Measurements from ENCODE around the gene TRAPPC1. TPM values are rescaled to one million over a fixed set of nuclear protein-coding genes. Genes with fewer than 3 reads are reported as not detected.
A peak's percentile ranks its signal among the peaks of the same experiment; 100 is the strongest.

The TRAPPC1 gene
- total RNA-seq (10 to 100 TPM; 33.5 to 66.5 (median 45.7) TPM), polyA plus RNA-seq (100 to 1,000 TPM; 123 to 170 (median 123) TPM)

DNA sequence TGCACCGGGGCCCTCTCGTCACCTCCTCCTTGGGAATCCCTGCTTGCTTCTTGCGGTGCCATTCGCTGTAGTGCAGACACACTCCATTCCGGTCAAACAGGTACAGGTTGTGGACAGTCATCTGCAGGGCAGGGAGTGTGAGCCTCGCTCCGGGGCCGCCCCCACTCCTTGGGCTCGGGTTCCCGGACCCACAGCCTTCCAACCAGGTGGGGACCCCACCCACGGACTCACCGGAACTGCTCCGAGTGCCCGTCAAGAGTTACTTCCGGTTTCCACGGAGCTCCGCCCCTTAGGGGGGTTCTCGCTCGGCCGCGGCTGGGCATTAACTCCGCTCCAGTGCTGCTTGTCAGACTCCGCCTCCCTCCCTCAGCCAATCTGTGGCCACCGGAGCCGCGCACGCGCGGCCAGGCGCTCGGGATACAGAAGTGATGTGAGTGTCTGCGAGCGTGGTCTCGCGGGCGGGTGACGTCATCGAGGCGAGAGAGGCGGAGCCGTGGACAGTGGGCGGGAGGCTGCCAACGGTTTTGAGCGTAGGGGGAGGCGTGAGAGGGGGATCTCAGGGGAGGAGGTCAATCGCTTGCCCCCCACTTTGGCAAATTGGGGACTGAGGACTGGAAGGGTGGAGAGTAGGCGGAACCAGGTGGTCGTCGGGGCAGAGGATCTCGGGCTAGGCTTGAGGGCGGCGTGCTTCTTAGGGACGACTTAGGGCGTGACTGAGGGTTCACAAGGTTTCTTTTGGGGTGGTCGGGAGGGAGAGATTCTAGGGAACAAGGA, at the start of gene TRAPPC1, which contains the start of gene CNTROB:
TSS of gene TRAPPC1 (minus strand) at position 238 of the 774 bp plus-strand sequence. CDS start at position 121, 117 bp downstream.
TSS of gene CNTROB (plus strand) at position 498 of the 774 bp plus-strand sequence. CDS start 874 bp downstream, outside the sequence.
- intact Hi-C loops (cut with DNase I): loop anchor here (2.0 to 5.0 kb wide), 3 partner anchors 15 to 75 kb away; partner anchors contain the start of genes CHD3, CYB5D1, NAA38 and RNF227
- TF ChIP-seq CTCF (IDR thresholded peaks at IDR 0.05) (no peak), POLR2AphosphoS5 (IDR thresholded peaks at IDR 0.05) (peak; percentile 94 to 96 (median 94)), POLR2A (IDR thresholded peaks at IDR 0.05) (peak; percentile 76 to 79), EP300 (IDR thresholded peaks at IDR 0.05) (no peak)
- peak within 1 kb of the TSS; percentile 83 to 87 (median 84) for H3K27ac ChIP-seq
- peaks cover 0 to 20% (median 9%) of the 10 kb centered on the region in 3 donors for H3K27me3 ChIP-seq
- no peaks in the 10 kb centered on the region for H3K9me3 ChIP-seq
- WGBS, 2 donors: 0% methylated on average over 55 of the region's 55 CpGs
- H3K36me3 ChIP-seq: peaks cover 0 to 22% (median 0%) of the 10 kb centered on the region in 4 donors
- peak within 1 kb of the TSS; percentile 67 to 74 (median 72) for H3K4me3 ChIP-seq
- H3K4me1 ChIP-seq: peaks cover 0 to 61% (median 42%) of the 10 kb centered on the region in 4 donors
- peak; percentile 100 for DNase-seq

GRCh38 chr17:7977805-7978204, 46.1 kb upstream of the TRAPPC1 start:
- no peaks in the 10 kb centered on the region for H3K36me3 ChIP-seq
- no peak overlapping the region for H3K27ac ChIP-seq
- peaks cover 0 to 9% (median 5%) of the 10 kb centered on the region in 4 donors for H3K9me3 ChIP-seq
- no peak overlapping the region for H3K4me3 ChIP-seq
- no peak for TF ChIP-seq POLR2A (IDR thresholded peaks at IDR 0.05)
- TF ChIP-seq EP300 (IDR thresholded peaks at IDR 0.05): no peak
- no peak for TF ChIP-seq CTCF (IDR thresholded peaks at IDR 0.05)
- no peak for TF ChIP-seq POLR2AphosphoS5 (IDR thresholded peaks at IDR 0.05)
- no peaks in the 10 kb centered on the region for H3K4me1 ChIP-seq
- intact Hi-C loops (cut with DNase I): no loop called here
- H3K27me3 ChIP-seq: no peaks in the 10 kb centered on the region
- DNase-seq: no peak
- WGBS, 2 donors: 87 to 88% methylated on average over 5 of the region's 5 CpGs

GRCh38 chr17:7977039-7977438, 45.3 kb upstream of the TRAPPC1 start:
- H3K4me3 ChIP-seq: no peak overlapping the region
- H3K36me3 ChIP-seq: no peaks in the 10 kb centered on the region
- peaks cover 0 to 9% (median 5%) of the 10 kb centered on the region in 4 donors for H3K9me3 ChIP-seq
- no peak overlapping the region for H3K27ac ChIP-seq
- no peak for TF ChIP-seq CTCF (IDR thresholded peaks at IDR 0.05)
- no peak for TF ChIP-seq EP300 (IDR thresholded peaks at IDR 0.05)
- TF ChIP-seq POLR2A (IDR thresholded peaks at IDR 0.05): no peak
- no peak for TF ChIP-seq POLR2AphosphoS5 (IDR thresholded peaks at IDR 0.05)
- WGBS, 2 donors: 26 to 71% methylated on average over 4 of the region's 4 CpGs
- no peaks in the 10 kb centered on the region for H3K4me1 ChIP-seq
- DNase-seq: peak; percentile 43
- no peaks in the 10 kb centered on the region for H3K27me3 ChIP-seq
- intact Hi-C loops (cut with DNase I): no loop called here

GRCh38 chr17:7974638-7975131, 42.9 kb upstream of the TRAPPC1 start:
- Histone ChIP-seq H3K36me3 (no peaks in the 10 kb centered on the region), H3K4me3 (no peak overlapping the region), H3K27me3 (no peaks in the 10 kb centered on the region), H3K27ac (no peak overlapping the region), H3K4me1 (no peaks in the 10 kb centered on the region), H3K9me3 (peaks cover 0 to 9% (median 5%) of the 10 kb centered on the region in 4 donors)
- intact Hi-C loops (cut with DNase I): no loop called here
- DNase-seq: no peak
- TF ChIP-seq EP300 (IDR thresholded peaks at IDR 0.05) (no peak), POLR2AphosphoS5 (IDR thresholded peaks at IDR 0.05) (no peak), POLR2A (IDR thresholded peaks at IDR 0.05) (no peak), CTCF (IDR thresholded peaks at IDR 0.05) (no peak)

Data from sigmoid colon (tissue), 7 donors.